ENCODE data around the gene OMP.
"Not testable (repeated sequence)": the region's sequence is repeated elsewhere in the genome, so short reads cannot be mapped to it uniquely, and the experiment has no call there.

The OMP gene

GRCh38 chr11:77058900-77059299, 43.7 kb upstream of the OMP start:
- DNase-seq (ENCODE audit: extremely low spot score): no peak
- ChIA-PET CTCF (interaction anchor here (0.6 kb wide), 1 partner anchor 743 kb away, joined by 3 read pairs; no protein-coding TSS in a partner anchor), POLR2A (no interaction called here)
- TF ChIP-seq HDGF (IDR thresholded peaks at IDR 0.05; ENCODE audit: borderline replicate concordance) (no peak), PKNOX1 (IDR thresholded peaks at IDR 0.05) (no peak), L3MBTL2 (conservative IDR thresholded peaks at IDR 0.05) (no peak), SP1 (IDR thresholded peaks at IDR 0.05) (no peak), ELF4 (IDR thresholded peaks at IDR 0.05) (no peak), ARNT (IDR thresholded peaks at IDR 0.05) (no peak), CTBP1 (IDR thresholded peaks at IDR 0.05; ENCODE audit: borderline replicate concordance) (no peak), SUZ12 (IDR thresholded peaks at IDR 0.05) (no peak), TARDBP (IDR thresholded peaks at IDR 0.05) (no peak), BHLHE40 (IDR thresholded peaks at IDR 0.05; ENCODE audit: borderline replicate concordance) (no peak), LEF1 (IDR thresholded peaks at IDR 0.05; ENCODE audit: borderline replicate concordance) (no peak), FOXA1 (IDR thresholded peaks at IDR 0.05) (no peak), NFRKB (IDR thresholded peaks at IDR 0.05) (no peak), FOXK2 (IDR thresholded peaks at IDR 0.05) (no peak), ZNF384 (IDR thresholded peaks at IDR 0.05) (no peak), FOXM1 (IDR thresholded peaks at IDR 0.05; ENCODE audit: borderline replicate concordance) (no peak)

GRCh38 chr11:77059806-77060205, 42.8 kb upstream of the OMP start:
- POLR2A ChIA-PET: no interaction called here
- CTCF ChIA-PET: no interaction called here
- DNase-seq (ENCODE audit: extremely low spot score): no peak
- TF ChIP-seq ARNT (IDR thresholded peaks at IDR 0.05): no peak
- no peak for TF ChIP-seq L3MBTL2 (conservative IDR thresholded peaks at IDR 0.05)
- TF ChIP-seq ELF4 (IDR thresholded peaks at IDR 0.05): no peak

GRCh38 chr11:77060234-77060633, 42.4 kb upstream of the OMP start:
- CTCF ChIA-PET: no interaction called here
- POLR2A ChIA-PET: no interaction called here
- TF ChIP-seq SUZ12 (IDR thresholded peaks at IDR 0.05) (no peak), ARNT (IDR thresholded peaks at IDR 0.05) (no peak), FOXK2 (IDR thresholded peaks at IDR 0.05) (no peak), BHLHE40 (IDR thresholded peaks at IDR 0.05; ENCODE audit: borderline replicate concordance) (no peak), CTBP1 (IDR thresholded peaks at IDR 0.05; ENCODE audit: borderline replicate concordance) (no peak), ZNF384 (IDR thresholded peaks at IDR 0.05) (no peak), LEF1 (IDR thresholded peaks at IDR 0.05; ENCODE audit: borderline replicate concordance) (no peak), FOXM1 (IDR thresholded peaks at IDR 0.05; ENCODE audit: borderline replicate concordance) (no peak), PKNOX1 (IDR thresholded peaks at IDR 0.05) (no peak), L3MBTL2 (conservative IDR thresholded peaks at IDR 0.05) (no peak), SP1 (IDR thresholded peaks at IDR 0.05) (no peak), ELF4 (IDR thresholded peaks at IDR 0.05) (no peak), NFRKB (IDR thresholded peaks at IDR 0.05) (no peak), TARDBP (IDR thresholded peaks at IDR 0.05) (no peak), HDGF (IDR thresholded peaks at IDR 0.05; ENCODE audit: borderline replicate concordance) (no peak)
- DNase-seq (ENCODE audit: extremely low spot score): no peak

GRCh38 chr11:77061258-77061657, 41.4 kb upstream of the OMP start:
- CTCF ChIA-PET; POLR2A ChIA-PET; DNase-seq (ENCODE audit: extremely low spot score): not testable (repeated sequence)

- TF ChIP-seq CTBP1 (IDR thresholded peaks at IDR 0.05; ENCODE audit: borderline replicate concordance): no peak
- no peak for TF ChIP-seq ZNF384 (IDR thresholded peaks at IDR 0.05)
- TF ChIP-seq NFRKB (IDR thresholded peaks at IDR 0.05): no peak
- TF ChIP-seq HDGF (IDR thresholded peaks at IDR 0.05; ENCODE audit: borderline replicate concordance): no peak
- TF ChIP-seq ARNT (IDR thresholded peaks at IDR 0.05): no peak
- no peak for TF ChIP-seq ELF4 (IDR thresholded peaks at IDR 0.05)
- no peak for TF ChIP-seq TARDBP (IDR thresholded peaks at IDR 0.05)
- no peak for TF ChIP-seq FOXM1 (IDR thresholded peaks at IDR 0.05; ENCODE audit: borderline replicate concordance)
- no peak for TF ChIP-seq PKNOX1 (IDR thresholded peaks at IDR 0.05)
- no peak for TF ChIP-seq SUZ12 (IDR thresholded peaks at IDR 0.05)
- no peak for TF ChIP-seq BHLHE40 (IDR thresholded peaks at IDR 0.05; ENCODE audit: borderline replicate concordance)
- no peak for TF ChIP-seq FOXK2 (IDR thresholded peaks at IDR 0.05)
- TF ChIP-seq SP1 (IDR thresholded peaks at IDR 0.05): no peak
- TF ChIP-seq L3MBTL2 (conservative IDR thresholded peaks at IDR 0.05): no peak
- TF ChIP-seq LEF1 (IDR thresholded peaks at IDR 0.05; ENCODE audit: borderline replicate concordance): no peak
- no peak for DNase-seq (ENCODE audit: extremely low spot score)
- POLR2A ChIA-PET: no interaction called here
- CTCF ChIA-PET: interaction anchor here (0.8 kb wide), 1 partner anchor 10 kb away, joined by 3 read pairs; no protein-coding TSS in a partner anchor
Measured at GRCh38 chr11:77062924-77063323, 39.7 kb upstream of the OMP start.

- CTCF ChIA-PET: interaction anchor here (0.5 to 0.9 kb wide), 3 partner anchors 10 to 487 kb away, joined by 3 read pairs; no protein-coding TSS in a partner anchor
- POLR2A ChIA-PET: no interaction called here
- no peak for DNase-seq (ENCODE audit: extremely low spot score)
- TF ChIP-seq SUZ12 (IDR thresholded peaks at IDR 0.05): no peak
- no peak for TF ChIP-seq SP1 (IDR thresholded peaks at IDR 0.05)
- no peak for TF ChIP-seq BHLHE40 (IDR thresholded peaks at IDR 0.05; ENCODE audit: borderline replicate concordance)
- no peak for TF ChIP-seq NFRKB (IDR thresholded peaks at IDR 0.05)
- no peak for TF ChIP-seq HDGF (IDR thresholded peaks at IDR 0.05; ENCODE audit: borderline replicate concordance)
- no peak for TF ChIP-seq ELF4 (IDR thresholded peaks at IDR 0.05)
- no peak for TF ChIP-seq FOXK2 (IDR thresholded peaks at IDR 0.05)
- no peak for TF ChIP-seq ARNT (IDR thresholded peaks at IDR 0.05)
- TF ChIP-seq FOXM1 (IDR thresholded peaks at IDR 0.05; ENCODE audit: borderline replicate concordance): no peak
- TF ChIP-seq CTBP1 (IDR thresholded peaks at IDR 0.05; ENCODE audit: borderline replicate concordance): no peak
- TF ChIP-seq LEF1 (IDR thresholded peaks at IDR 0.05; ENCODE audit: borderline replicate concordance): no peak
- TF ChIP-seq L3MBTL2 (conservative IDR thresholded peaks at IDR 0.05): no peak
- TF ChIP-seq FOXA1 (IDR thresholded peaks at IDR 0.05): no peak
- no peak for TF ChIP-seq TARDBP (IDR thresholded peaks at IDR 0.05)
- TF ChIP-seq ZNF384 (IDR thresholded peaks at IDR 0.05): no peak
- TF ChIP-seq PKNOX1 (IDR thresholded peaks at IDR 0.05): no peak
Measured at GRCh38 chr11:77063407-77063806, 39.2 kb upstream of the OMP start.

Data from HEK293T (cell line).